NK-92 treated with Interleukin-12 subunit alpha and Interleukin-12 subunit beta, amount 100 ng/mL, for 24 hours (cell line): ENCODE measurements around the gene VAC14.

Source experiments
- DNase-seq: peaks from one replicate; lab custom pipeline; 2025; lab: John Stamatoyannopoulos, UW

Gene VAC14

DNA sequence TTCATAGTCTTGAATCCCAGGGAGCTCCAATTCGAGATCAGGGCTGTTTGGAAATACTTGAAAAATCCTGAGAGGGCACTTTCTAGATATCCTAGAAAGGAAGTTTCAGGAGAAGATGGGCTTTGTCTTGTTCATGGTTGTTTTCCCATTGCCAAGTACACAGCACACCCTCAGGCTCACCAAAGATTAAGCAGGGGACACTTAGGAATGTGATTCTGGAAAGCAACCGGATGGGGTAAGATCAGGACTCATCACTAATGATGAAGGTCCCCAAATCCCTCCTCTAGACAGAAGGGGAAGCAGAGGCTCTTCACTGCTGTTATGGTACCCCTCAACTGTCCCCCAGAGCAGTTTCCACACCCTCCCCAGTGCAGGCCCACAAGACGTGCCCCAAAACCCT is 40.7 kb downstream of the VAC14 start:
- DNase-seq, result no peak

GRCh38 chr16:70759666-70760065 is 41.3 kb downstream of the VAC14 start:
- DNase-seq, result no peak

DNA sequence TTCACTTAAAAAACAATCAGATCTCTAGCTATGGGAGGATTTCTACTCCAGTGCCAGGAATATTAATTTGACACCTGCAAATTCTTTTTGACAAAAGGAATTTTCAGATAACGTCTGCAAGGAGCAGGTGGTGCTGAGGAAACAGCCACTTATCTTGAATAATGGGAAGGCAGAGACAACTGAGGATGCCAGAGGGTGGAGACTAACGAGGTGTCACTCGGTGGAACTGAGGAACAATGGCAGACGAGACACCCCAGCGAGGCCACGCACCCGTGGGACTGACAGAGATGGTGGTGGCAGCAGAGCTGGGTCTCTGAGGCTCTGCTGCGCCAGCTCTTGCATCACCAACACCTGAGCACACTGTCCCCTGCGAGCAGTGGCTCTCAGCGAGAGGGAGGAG is 42.2 kb downstream of the VAC14 start:
- no peak for DNase-seq

GRCh38 chr16:70757183-70757582 is 43.8 kb downstream of the VAC14 start:
- DNase-seq, result no peak

- no peak for DNase-seq
Measured at GRCh38 chr16:70756071-70756470, 44.9 kb downstream of the VAC14 start.

DNA sequence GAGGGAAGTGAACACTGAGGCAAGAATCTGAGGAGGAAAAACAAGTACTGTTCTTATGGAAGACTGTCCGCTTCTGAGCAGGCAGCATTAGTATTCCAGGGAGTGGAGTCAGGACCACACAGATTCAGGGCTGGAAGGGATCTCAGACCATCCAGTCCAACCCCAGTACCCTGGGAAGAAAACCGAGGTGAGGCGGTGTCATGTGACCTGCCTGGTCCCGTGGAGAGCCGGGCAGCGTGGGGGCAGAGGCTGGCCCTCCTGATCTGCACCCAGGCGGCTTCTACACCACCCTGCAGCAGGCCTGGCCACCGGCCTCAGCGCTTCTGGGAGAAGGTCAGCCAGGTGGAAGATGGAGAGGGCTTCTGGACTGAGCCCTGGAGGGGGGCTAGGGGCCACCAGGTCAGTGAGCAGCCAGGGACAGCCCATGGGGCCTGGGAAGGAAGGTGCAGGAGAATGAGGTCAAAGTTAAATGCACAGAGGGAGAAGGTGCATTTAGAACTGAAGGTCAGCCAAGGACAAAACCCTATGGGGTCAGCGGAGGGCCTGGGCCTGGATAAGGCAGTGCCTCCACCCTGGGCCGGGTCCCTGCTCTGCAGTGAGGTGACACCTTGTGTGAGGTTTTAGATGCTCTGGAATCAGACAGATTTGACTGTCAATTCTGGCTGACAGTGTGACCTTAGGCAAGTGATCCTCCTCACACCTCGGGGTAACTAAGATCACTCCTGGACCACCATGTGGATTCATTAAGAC is 45.9 kb downstream of the VAC14 start:
- DNase-seq, result no peak

DNA sequence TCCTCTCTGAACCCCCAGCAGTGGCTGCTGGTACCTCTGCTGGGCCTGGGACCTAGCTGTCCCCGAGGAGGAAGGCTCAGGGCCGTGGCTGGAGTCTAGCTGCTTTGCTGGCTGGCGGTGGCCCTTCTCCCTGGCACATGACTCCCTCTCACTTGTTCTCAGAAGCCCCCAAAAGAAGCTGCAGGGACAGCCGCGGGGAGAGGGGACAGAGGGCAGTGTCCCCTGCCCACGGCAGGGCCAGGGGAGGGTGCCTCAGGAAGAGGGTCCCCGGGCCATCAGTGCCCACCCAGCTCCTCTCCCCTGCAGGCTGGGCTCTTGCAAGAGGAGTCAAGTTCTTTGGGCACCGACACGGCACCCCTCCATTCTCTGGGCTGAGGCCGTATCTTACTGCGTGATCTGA is 46.6 kb downstream of the VAC14 start:
- no peak for DNase-seq

GRCh38 chr16:70753694-70754325 is 47.1 kb downstream of the VAC14 start:
- no peak for DNase-seq

- DNase-seq, result no peak
Measured at GRCh38 chr16:70753228-70753627, 47.7 kb downstream of the VAC14 start.

DNA sequence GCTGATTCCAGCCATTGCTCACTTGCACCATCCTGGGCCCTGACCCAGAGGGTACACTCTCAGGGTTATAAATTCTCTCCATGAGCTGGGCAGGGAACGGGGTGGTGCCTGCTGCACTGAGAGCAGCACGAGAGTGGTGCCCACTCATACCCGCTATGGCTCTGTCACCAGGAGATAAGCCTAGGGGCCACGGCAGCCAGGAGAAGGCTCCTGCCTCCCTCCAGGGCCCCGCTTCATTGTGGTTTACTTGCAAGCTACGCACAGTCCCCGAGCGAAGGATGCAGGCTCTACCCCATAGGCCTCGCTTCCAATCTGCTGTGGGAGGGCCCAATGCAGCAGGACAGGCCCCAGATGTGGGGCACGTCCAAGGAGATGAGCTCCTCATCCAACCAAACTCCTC is 48.5 kb downstream of the VAC14 start:
- no peak for DNase-seq

GRCh38 chr16:70751593-70751992 is 49.4 kb downstream of the VAC14 start:
- no peak for DNase-seq

GRCh38 chr16:70750893-70751467 is 50.0 kb downstream of the VAC14 start:
- no peak for DNase-seq

- DNase-seq, result no peak
Measured at GRCh38 chr16:70749681-70750601, 51.0 kb downstream of the VAC14 start.

GRCh38 chr16:70749006-70749678 is 51.8 kb downstream of the VAC14 start:
- DNase-seq, result no peak

GRCh38 chr16:70747703-70748631 is 53.0 kb downstream of the VAC14 start:
- no peak for DNase-seq

DNA sequence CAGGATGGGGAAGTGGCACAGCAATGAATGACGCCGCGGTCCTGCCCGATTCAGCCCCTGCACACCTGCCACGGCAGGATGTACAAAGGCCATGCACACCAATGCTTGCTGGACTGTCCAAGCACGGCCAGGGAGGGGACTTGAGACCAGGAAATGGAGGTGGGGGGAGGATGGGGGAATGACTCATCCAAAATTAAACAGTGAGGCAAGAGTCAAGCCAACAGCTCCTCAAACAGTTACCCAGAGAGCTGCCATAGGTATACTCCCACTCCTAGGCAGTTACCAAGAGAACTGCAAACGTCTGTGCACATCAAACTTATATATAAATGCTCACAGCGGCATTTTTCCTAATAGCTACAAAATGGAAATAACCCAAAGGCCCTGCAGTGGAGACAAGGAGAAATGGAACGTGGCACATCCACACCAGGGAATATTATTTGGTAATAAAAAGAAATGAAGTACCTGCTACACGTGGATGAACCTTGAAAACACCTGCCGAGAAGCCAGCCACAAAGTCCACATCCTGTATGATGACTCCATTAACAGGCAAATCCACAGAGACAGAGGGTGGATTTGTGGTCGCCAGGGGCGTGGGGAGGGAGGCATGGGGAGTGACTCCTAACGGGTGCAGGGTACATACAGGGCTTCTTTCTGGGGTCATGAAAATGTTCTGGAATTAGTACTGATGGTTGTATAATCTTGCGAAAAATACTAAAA is 54.1 kb downstream of the VAC14 start:
- no peak for DNase-seq

DNA sequence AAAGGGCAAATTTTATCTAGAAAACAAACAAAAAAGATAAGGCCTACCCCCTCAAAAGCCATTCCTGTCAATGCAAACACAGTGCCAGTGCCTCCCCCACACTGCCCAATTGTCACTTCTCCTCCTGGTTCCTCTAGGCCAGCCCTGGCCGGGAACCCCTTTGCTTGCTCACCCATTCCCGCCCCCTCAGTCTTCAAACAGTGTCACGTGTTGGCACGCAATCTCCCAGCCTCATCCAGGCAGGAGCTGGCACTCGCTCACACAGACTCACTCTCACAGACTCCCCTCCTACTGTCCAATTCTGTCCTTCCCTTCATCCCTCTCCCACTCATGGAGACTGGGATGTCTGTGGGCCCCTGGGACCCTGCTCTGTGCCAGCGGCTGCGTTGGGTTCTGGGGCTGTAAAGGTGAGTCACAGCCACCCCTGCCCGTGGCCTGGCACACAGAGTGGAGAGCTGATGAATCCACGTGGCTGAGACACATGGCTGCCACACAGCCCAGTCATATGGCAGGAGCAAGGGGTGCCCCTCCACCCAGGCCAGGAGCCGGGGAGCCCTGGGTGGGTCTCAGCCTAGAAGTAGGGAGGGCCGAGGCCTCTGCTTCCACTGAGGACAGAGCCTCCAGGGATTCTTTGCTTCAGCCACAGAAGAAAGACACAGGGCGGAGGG is 54.8 kb downstream of the VAC14 start:
- no peak for DNase-seq

GRCh38 chr16:70745536-70746025 is 55.4 kb downstream of the VAC14 start:
- no peak for DNase-seq

DNA sequence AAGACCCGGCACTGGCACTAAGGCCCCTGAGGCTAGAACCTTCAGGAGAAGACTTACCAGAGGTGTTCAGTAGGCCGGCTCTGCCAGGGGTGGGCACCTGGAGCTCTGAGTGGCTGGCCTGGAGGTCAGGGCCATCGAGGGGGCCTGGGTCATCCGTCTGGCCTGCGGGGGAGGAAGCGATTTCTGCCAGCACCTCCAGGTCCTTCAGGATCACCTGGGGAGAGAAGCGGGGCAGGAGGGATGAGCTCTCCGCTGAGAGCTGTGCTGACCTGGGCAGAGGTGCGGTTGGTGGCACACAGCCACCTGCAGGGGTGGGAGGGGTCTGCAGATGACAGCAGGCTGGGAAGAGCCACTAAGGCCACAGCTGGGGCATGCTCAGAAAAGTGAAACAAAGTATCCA is 56.6 kb downstream of the VAC14 start:
- DNase-seq, result no peak
